ENCODE data around the gene LIX1. TPM values are rescaled to one million over a fixed set of nuclear protein-coding genes. Genes with fewer than 3 reads are reported as not detected.
"Not testable (repeated sequence)": the region's sequence is repeated elsewhere in the genome, so short reads cannot be mapped to it uniquely, and the experiment has no call there.

LIX1 gene
- total RNA-seq (not detected), total RNA-seq (0 reads per million in 2 donors)

DNA sequence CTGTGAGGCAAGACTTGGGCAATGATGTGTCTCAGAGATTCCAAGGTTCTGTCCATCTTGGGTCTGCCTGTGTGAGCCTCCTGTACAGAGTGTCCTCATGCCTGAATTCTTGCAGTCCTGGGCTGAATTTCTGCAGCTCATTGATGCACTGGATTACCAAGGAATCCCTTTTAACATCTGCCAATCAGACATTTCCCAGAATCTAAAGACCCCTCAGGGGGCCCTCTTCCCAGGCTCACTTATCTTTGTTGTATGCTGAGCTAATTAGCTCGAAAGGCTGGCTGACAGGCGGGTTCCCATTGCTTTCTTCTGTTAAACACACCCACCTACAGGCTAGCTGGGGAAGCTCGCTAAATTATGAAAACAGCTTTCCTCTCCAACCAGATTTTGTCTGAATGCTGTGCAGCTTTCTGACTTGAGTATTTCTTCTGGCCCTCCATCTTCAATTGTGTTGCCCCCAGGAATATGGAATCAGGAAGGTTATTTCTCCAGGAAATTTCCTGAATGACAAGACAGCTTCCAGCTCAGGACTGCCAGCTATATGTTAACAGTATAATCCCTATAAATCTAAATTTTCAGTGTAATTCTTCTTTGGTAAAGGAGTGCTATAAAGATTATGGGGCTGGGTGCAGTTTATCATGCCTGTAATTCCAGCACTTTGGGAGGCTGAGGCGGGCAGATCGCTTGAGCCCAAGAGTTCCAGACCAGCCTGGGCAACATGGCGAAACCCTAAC is at the start of gene LIX1:
Gene LIX1, minus strand, starts transcription at position 91 of the 734 bp plus-strand sequence. Its CDS starts 35 bp downstream, at position 56.
- H3K9me3 ChIP-seq (ENCODE audit: control insufficient read depth, low read length, poor library complexity, severe bottlenecking): no peaks in the 10 kb centered on the region
- H3K27ac Mint-ChIP-seq: no peak within 1 kb of the TSS
- ATAC-seq: peak; percentile 48
- H3K4me3 Mint-ChIP-seq: no peak within 1 kb of the TSS
- peaks cover 34% of the 10 kb centered on the region for H3K27me3 Mint-ChIP-seq
- no peaks in the 10 kb centered on the region for H3K36me3 Mint-ChIP-seq (ENCODE audit: low read depth)
- DNase-seq: no peak
- H3K4me1 Mint-ChIP-seq: no peaks in the 10 kb centered on the region

- ATAC-seq (no peak), DNase-seq (no peak)
- H3K9me3 ChIP-seq (ENCODE audit: control insufficient read depth, low read length, poor library complexity, severe bottlenecking): peaks cover 3% of the 10 kb centered on the region
- peaks cover 10% of the 10 kb centered on the region for H3K4me1 Mint-ChIP-seq
- H3K36me3 Mint-ChIP-seq (ENCODE audit: low read depth): peaks cover 12% of the 10 kb centered on the region
- H3K27me3 Mint-ChIP-seq: no peaks in the 10 kb centered on the region
- H3K4me3 Mint-ChIP-seq: no peak overlapping the region
- no peak overlapping the region for H3K27ac Mint-ChIP-seq
Observed at GRCh38 chr5:97191893-97192292, 49.5 kb upstream of the LIX1 start.

GRCh38 chr5:97189523-97189922 is 47.1 kb upstream of the LIX1 start:
- not testable (repeated sequence) for H3K27me3 Mint-ChIP-seq; DNase-seq; H3K4me3 Mint-ChIP-seq; H3K27ac Mint-ChIP-seq; H3K9me3 ChIP-seq (ENCODE audit: control insufficient read depth, low read length, poor library complexity, severe bottlenecking); ATAC-seq
- peaks cover 12% of the 10 kb centered on the region for H3K36me3 Mint-ChIP-seq (ENCODE audit: low read depth)
- peaks cover 14% of the 10 kb centered on the region for H3K4me1 Mint-ChIP-seq

- H3K36me3 Mint-ChIP-seq (ENCODE audit: low read depth): peaks cover 7% of the 10 kb centered on the region
- H3K9me3 ChIP-seq (ENCODE audit: control insufficient read depth, low read length, poor library complexity, severe bottlenecking): no peaks in the 10 kb centered on the region
- H3K27me3 Mint-ChIP-seq: no peaks in the 10 kb centered on the region
- H3K27ac Mint-ChIP-seq: peak overlapping the region; percentile 100
- H3K4me3 Mint-ChIP-seq: peak overlapping the region; percentile 97
- ATAC-seq (no peak), DNase-seq (no peak)
- H3K4me1 Mint-ChIP-seq: peaks cover 31% of the 10 kb centered on the region
Observed at GRCh38 chr5:97183930-97184213, 41.5 kb upstream of the LIX1 start.

DNA sequence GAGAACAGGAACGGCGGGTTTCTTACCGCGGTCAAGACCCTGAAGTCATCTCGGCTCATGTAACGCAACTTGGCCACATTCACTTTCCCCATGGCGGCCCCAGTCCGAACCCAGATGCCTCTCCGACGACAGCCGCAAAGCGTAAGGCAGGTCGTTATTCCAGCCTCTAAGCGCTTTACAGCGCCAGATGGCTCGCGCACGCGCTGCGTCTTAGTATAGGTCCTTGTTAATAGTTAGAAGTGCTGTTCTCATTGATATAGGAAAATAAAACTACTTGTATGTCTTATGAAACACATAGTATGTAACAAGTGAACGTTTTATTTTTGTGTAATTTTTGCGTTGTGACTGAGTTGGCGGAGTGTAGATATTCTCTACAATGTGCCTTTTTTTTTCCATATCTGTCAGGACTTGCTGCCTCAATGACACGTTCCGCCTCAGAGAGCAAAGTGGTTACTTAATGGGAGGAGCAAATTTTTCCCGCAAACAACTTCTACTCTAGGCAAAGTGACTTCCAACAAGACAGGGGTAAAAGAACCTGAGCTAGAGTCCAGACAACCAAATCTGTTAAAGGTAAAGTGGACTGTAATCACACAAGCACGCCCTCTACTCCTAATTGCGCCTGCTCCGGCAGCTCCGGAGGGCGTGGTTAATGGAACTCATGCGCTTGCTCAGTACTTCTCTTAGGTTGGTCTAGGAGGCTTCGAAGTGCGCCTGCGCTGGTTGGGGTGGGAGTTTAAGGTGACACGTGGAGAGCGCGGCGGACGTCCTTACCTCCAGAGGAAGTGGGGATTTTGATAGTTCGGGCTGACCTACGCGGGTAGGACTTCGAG is 40.9 kb upstream of the LIX1 start, which contains the start of gene RIOK2:
Gene RIOK2, minus strand, starts transcription at position 148 of the 830 bp plus-strand sequence. Its CDS starts 56 bp downstream, at position 92.
- Mint-ChIP-seq H3K4me3 (peak within 1 kb of the TSS; percentile 97), H3K4me1 (peaks cover 36% of the 10 kb centered on the region), H3K27me3 (no peaks in the 10 kb centered on the region)

DNA sequence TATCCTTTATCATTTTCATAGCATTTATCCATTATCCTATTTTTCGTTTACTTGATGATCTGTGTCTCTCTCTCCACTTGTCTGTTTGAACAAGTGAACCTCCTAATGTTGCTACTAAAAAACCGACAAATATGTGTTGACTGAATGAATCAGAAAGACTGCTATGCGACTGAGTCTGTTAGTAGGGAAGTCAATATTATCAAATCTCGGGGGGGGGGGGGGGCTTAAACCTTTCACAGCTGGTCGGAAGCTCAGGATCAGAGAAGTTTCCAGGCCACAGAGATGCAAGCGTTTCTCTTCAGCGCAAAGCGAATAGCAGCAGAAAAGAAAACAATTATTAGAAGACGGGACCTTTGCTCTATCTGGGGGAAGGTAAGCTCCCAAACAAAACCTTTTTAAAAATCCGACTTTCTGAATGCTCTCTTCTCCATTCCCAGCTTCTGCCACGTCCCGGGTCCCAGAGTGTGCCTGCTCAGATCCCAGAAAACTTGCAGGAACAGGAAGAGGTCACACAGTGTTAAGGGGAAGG is 40.2 kb upstream of the LIX1 start:
- ATAC-seq (no peak), DNase-seq (no peak)
- no peaks in the 10 kb centered on the region for H3K9me3 ChIP-seq (ENCODE audit: control insufficient read depth, low read length, poor library complexity, severe bottlenecking)
- Mint-ChIP-seq H3K36me3 (ENCODE audit: low read depth) (peaks cover 13% of the 10 kb centered on the region), H3K27me3 (no peaks in the 10 kb centered on the region), H3K4me1 (peaks cover 36% of the 10 kb centered on the region), H3K27ac (peak overlapping the region; percentile 100), H3K4me3 (peak overlapping the region; percentile 97)

More for the DNA sequence above, 40.9 kb upstream of the LIX1 start, which contains the start of gene RIOK2:
- ATAC-seq: peak; percentile 93
- no peaks in the 10 kb centered on the region for H3K9me3 ChIP-seq (ENCODE audit: control insufficient read depth, low read length, poor library complexity, severe bottlenecking)
- DNase-seq: peak; percentile 78 to 81 (median 79)
- Mint-ChIP-seq H3K36me3 (ENCODE audit: low read depth) (peaks cover 12% of the 10 kb centered on the region), H3K27ac (peak within 1 kb of the TSS; percentile 100)

GRCh38 chr5:97181856-97182545 is 39.6 kb upstream of the LIX1 start:
- peaks cover 36% of the 10 kb centered on the region for H3K4me1 Mint-ChIP-seq
- H3K36me3 Mint-ChIP-seq (ENCODE audit: low read depth): peaks cover 13% of the 10 kb centered on the region
- no peaks in the 10 kb centered on the region for H3K9me3 ChIP-seq (ENCODE audit: control insufficient read depth, low read length, poor library complexity, severe bottlenecking)
- H3K4me3 Mint-ChIP-seq: peak overlapping the region; percentile 97
- H3K27ac Mint-ChIP-seq: peak overlapping the region; percentile 100
- no peak for DNase-seq
- no peaks in the 10 kb centered on the region for H3K27me3 Mint-ChIP-seq
- no peak for ATAC-seq

GRCh38 chr5:97179457-97179856 is 37.0 kb upstream of the LIX1 start:
- not testable (repeated sequence) for H3K9me3 ChIP-seq (ENCODE audit: control insufficient read depth, low read length, poor library complexity, severe bottlenecking); H3K27ac Mint-ChIP-seq; H3K27me3 Mint-ChIP-seq; H3K4me3 Mint-ChIP-seq; DNase-seq; ATAC-seq
- Mint-ChIP-seq H3K36me3 (ENCODE audit: low read depth) (peaks cover 19% of the 10 kb centered on the region), H3K4me1 (peaks cover 36% of the 10 kb centered on the region)

DNA sequence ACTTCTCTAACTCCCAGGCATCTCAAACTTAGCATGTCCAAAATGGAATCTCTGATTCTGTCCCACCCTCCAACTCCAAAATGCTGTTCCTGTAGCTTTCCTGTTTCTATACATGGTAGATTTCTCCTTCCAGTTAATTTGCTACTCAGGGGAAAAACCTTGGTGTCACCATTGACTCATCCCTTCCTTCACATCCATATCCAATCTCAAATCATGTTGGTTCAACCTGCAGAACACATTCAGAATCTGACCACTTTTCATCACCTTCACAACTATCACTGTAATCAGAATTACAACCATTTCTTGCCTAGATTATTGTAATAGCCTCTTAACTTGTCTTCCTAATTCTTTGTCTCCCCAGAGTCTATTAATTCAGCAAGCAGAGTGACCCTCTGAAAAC is 29.8 kb upstream of the LIX1 start:
- H3K9me3 ChIP-seq (ENCODE audit: control insufficient read depth, low read length, poor library complexity, severe bottlenecking): no peaks in the 10 kb centered on the region
- H3K36me3 Mint-ChIP-seq (ENCODE audit: low read depth): peaks cover 24% of the 10 kb centered on the region
- peak overlapping the region; percentile 39 for H3K27ac Mint-ChIP-seq
- H3K27me3 Mint-ChIP-seq: no peaks in the 10 kb centered on the region
- no peak for ATAC-seq
- H3K4me1 Mint-ChIP-seq: peaks cover 24% of the 10 kb centered on the region
- no peak for DNase-seq
- no peak overlapping the region for H3K4me3 Mint-ChIP-seq

DNA sequence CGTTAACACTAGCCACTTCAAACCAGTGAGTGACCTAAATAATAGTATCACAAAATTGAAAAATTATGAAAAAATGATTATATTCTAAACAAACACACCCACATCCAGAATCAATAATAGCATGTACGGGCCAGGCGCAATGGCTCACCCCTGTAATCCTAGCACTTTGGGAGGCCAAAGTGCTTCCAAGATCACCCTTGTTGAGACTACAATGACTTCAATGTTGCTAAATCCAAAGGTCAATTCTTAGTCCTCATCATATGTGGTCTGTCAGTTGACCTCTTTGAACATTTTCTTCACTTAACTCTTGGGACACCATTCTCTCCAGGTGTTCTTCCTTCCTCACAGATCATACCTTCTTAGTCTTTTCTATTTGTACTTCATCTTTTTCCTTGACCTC is 29.3 kb upstream of the LIX1 start:
- no peak for ATAC-seq
- no peak for DNase-seq
- peak overlapping the region; percentile 39 for H3K27ac Mint-ChIP-seq

GRCh38 chr5:97167435-97167834 is 25.0 kb upstream of the LIX1 start:
- H3K9me3 ChIP-seq (ENCODE audit: control insufficient read depth, low read length, poor library complexity, severe bottlenecking): no peaks in the 10 kb centered on the region
- Mint-ChIP-seq H3K27ac (peak overlapping the region; percentile 96), H3K4me3 (peak overlapping the region; percentile 77), H3K36me3 (ENCODE audit: low read depth) (peaks cover 15% of the 10 kb centered on the region), H3K27me3 (no peaks in the 10 kb centered on the region), H3K4me1 (peaks cover 19% of the 10 kb centered on the region)
- DNase-seq (no peak), ATAC-seq (peak; percentile 61)

More for the DNA sequence above, 29.3 kb upstream of the LIX1 start:
- no peaks in the 10 kb centered on the region for H3K9me3 ChIP-seq (ENCODE audit: control insufficient read depth, low read length, poor library complexity, severe bottlenecking)
- Mint-ChIP-seq H3K4me1 (peaks cover 24% of the 10 kb centered on the region), H3K36me3 (ENCODE audit: low read depth) (peaks cover 24% of the 10 kb centered on the region), H3K4me3 (no peak overlapping the region), H3K27me3 (no peaks in the 10 kb centered on the region)

DNA sequence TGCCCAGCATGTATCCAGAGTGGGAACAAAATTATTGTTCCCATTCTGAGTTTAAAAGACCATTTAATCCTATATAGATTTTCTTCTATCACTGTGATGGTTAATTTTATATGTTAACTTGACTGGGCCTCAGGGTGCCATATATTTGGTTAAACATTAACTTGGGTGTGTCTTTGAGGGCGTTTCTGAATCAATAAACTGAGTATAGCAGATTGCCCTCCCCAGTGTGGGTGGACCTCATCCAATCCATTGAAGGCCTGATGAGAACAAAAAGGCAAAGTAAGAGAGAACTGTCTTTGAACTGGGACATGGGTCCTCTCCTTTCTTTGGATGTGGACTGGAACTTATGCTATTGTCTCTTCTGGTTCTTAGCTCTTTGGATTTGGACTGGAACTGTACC is 23.3 kb upstream of the LIX1 start:
- DNase-seq (no peak), ATAC-seq (no peak)
- Mint-ChIP-seq H3K4me1 (peaks cover 12% of the 10 kb centered on the region), H3K4me3 (no peak overlapping the region), H3K36me3 (ENCODE audit: low read depth) (peaks cover 5% of the 10 kb centered on the region), H3K27ac (peak overlapping the region; percentile 63), H3K27me3 (no peaks in the 10 kb centered on the region)
- H3K9me3 ChIP-seq (ENCODE audit: control insufficient read depth, low read length, poor library complexity, severe bottlenecking): no peaks in the 10 kb centered on the region

DNA sequence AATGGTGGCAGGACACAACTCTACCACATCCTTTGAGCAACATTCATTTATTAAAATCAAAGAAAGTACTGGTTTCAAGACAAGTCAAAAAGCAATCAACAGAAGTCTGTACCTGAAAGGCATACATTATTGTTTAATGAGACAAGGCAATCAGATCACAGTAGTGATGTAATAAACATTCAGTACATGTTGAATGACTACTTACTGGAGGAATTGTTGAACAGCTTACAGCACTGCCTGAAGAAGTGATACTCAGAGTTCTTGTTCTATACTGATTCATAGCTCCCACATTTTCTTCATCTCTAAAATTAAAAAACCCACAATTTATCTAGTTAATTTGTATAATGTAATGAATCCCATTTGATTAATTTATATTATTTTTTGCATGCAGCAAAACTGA is 22.4 kb upstream of the LIX1 start:
- peaks cover 12% of the 10 kb centered on the region for H3K4me1 Mint-ChIP-seq
- H3K9me3 ChIP-seq (ENCODE audit: control insufficient read depth, low read length, poor library complexity, severe bottlenecking): no peaks in the 10 kb centered on the region
- DNase-seq (no peak), ATAC-seq (no peak)
- H3K27ac Mint-ChIP-seq: peak overlapping the region; percentile 63
- H3K27me3 Mint-ChIP-seq: no peaks in the 10 kb centered on the region
- peaks cover 7% of the 10 kb centered on the region for H3K36me3 Mint-ChIP-seq (ENCODE audit: low read depth)
- no peak overlapping the region for H3K4me3 Mint-ChIP-seq

Data from T-helper 17 cell (primary cell).